HG02798 (cell line): Measurements from ENCODE around the gene CHI3L1.

Experiments used
- ATAC-seq: cut with Tn5 transposase; IDR thresholded peaks from one replicate; pipeline ENCODE4 v1.9.1; 2021; ENCODE audit warnings: mild to moderate bottlenecking; ENCODE audit not compliant: unreplicated experiment, poor library complexity

CHI3L1 gene

GRCh38 chr1:203138066-203138465, 48.4 kb downstream of the CHI3L1 start:
- ATAC-seq: no peak

GRCh38 chr1:203137324-203137723, 49.2 kb downstream of the CHI3L1 start:
- ATAC-seq: no peak

GRCh38 chr1:203136409-203137042, 50.0 kb downstream of the CHI3L1 start:
- ATAC-seq: no peak

DNA sequence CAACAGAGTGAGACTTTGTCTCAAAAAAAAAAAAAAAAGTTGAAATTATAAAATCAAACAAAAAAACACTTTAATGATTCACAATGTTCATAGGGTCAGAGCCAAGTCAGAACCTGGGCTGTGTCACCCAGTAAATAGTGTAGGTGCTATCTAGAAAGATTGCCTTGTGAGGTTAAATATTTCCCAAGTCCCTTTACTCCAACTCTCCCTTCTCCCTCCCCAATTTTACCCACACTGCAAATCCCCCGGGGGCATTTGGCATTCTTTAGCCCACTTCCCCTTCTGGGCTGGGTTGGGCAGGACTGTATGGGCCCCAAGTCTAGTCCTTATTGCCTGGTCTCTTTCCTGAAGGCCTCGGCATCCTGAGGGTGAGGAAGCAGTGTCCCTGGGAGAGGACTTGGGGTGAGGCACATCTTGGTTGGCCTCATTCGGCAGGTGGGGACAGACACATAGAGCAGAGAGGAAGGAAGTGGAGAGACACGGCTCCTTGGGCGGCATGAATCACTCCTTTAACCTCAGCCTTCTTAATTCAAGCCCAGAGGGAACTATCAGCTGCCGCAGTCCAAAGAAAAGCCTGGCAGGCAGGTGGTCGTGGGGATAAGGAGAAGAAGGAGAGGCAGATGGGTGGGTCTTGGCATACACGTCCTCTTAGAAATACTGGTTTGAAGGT, 50.7 kb downstream of the CHI3L1 start:
- no peak for ATAC-seq

DNA sequence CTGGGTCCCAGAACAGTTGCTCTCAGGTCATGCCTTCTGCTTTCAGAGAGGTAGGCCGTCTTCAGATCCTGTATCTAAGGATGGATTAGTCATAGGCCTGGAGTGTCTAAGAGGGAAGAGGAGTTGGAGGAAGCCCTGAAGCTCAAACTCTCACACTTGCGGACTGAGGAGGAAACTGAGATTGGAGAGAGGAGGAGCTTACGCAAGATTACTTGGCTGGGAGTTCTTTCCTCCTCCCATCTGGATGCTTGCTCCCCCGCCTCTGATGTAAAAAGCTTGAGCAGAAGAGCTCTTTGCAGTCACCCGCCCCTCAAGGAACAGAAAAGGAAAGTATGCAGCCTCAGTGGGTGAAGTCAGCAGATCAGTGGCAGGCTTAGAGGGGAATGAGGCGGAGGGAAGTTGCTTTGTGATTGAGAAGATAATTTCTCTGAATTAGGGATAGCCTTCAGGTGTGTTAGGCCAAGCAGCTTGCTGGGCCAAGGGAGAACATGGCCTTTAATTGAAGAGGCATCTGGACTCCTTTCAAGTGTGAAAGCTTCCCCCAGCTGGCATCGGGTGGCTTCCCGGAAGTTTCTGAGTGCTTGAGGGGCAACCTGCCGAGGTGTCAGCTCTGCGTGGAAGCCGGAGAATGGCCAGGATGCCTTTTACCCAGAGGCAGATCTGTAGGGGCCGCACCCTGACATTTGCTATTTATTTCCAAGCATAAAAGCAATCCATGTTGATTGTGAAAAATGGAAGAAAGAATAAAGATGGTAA, 52.4 kb downstream of the CHI3L1 start:
- no peak for ATAC-seq

- ATAC-seq: no peak
These were observed 54.8 kb downstream of the CHI3L1 start for GRCh38 chr1:203131548-203132200.

DNA sequence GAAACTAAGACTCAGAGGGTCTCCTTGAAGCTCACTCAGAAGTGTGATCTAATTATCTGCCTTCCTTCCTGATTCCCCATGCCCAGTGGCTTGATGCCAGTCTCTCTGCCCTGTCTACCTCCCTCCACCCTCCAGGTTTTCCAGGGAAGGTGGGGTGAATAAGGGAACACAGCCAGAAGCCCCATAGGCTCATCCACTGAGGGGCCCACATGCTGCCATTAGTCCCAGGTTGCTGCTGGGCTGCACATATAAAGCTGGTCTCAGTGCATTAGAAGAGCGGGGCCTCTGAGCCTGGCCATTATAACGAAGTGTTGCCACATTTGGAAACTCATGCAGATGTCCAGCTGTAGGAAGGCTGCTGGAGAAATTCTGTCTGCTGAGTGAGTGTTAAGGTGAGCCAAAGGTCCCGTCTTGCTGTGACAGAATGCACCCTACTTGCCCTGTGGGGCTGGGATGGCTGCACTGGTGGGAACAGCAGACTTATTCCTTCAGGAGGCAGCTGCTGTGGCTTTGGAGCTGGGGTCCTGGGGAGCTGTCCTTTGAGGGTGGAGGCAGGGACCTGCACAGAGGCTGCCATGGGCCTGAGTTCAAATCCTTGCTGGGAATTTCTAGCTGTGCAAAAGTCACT, 56.0 kb downstream of the CHI3L1 start:
- no peak for ATAC-seq

- no peak for ATAC-seq
These were observed 56.8 kb downstream of the CHI3L1 start for GRCh38 chr1:203129501-203130231.
